SIG-M5 (cell line): Measurements from ENCODE around the gene MRPL4.
"Not testable (repeated sequence)": the region's sequence is repeated elsewhere in the genome, so short reads cannot be mapped to it uniquely, and the experiment has no call there.

Experiments used
- DNase-seq: peaks from one replicate; lab custom pipeline; 2025; lab: John Stamatoyannopoulos, UW

Gene MRPL4

GRCh38 chr19:10262771-10263170 is 10.8 kb downstream of the MRPL4 start:
- no peak for DNase-seq

- DNase-seq, result no peak
Measured at GRCh38 chr19:10266706-10267105, 14.7 kb downstream of the MRPL4 start.

DNA sequence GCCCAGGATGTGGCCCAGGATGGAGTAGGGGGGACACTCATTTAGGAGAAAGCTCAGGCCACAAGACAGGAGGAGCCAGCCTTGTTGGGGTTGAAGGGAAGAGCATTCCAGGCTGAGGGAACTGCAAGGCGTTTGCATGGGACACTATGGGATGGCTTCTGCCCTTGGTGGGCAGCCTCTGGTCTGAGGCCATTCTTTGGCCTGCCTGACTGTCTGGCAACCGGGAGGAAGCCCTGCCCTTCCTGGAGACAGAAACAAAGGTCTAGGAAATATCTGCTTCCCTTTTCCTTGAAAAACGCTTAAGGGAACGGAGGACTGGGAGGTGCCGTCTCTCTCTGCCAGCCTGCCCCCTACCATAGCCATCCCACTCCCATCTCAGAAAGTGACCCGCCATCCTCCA is 16.1 kb downstream of the MRPL4 start:
- DNase-seq, result no peak

- DNase-seq, result no peak
Measured at GRCh38 chr19:10269333-10270179, 17.5 kb downstream of the MRPL4 start.

GRCh38 chr19:10270180-10270615 is 18.2 kb downstream of the MRPL4 start:
- no peak for DNase-seq

DNA sequence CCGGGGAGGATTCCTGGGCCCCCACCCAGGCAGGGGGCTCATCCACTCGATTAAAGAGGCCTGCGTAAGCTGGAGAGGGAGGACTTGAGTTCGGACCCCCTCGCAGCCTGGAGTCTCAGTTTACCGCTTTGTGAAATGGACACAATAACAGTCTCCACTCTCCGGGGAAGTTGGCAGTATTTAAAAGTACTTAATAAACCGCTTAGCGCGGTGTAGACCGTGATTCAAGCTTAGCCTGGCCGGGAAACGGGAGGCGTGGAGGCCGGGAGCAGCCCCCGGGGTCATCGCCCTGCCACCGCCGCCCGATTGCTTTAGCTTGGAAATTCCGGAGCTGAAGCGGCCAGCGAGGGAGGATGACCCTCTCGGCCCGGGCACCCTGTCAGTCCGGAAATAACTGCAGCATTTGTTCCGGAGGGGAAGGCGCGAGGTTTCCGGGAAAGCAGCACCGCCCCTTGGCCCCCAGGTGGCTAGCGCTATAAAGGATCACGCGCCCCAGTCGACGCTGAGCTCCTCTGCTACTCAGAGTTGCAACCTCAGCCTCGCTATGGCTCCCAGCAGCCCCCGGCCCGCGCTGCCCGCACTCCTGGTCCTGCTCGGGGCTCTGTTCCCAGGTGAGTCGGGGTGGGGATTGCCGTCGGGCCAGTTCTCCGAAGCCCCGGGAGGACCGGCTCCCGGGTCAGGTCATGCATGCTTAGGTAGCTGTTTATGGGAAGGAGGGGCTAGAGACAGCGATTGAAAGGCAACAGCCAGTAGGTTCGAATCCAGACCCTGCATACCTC is 18.8 kb downstream of the MRPL4 start, which contains the start of gene ICAM1:
Gene ICAM1 (plus strand): TSS at position 505 of the 779 bp plus-strand sequence. CDS start 40 bp downstream, at position 545.
- DNase-seq, result no peak

DNA sequence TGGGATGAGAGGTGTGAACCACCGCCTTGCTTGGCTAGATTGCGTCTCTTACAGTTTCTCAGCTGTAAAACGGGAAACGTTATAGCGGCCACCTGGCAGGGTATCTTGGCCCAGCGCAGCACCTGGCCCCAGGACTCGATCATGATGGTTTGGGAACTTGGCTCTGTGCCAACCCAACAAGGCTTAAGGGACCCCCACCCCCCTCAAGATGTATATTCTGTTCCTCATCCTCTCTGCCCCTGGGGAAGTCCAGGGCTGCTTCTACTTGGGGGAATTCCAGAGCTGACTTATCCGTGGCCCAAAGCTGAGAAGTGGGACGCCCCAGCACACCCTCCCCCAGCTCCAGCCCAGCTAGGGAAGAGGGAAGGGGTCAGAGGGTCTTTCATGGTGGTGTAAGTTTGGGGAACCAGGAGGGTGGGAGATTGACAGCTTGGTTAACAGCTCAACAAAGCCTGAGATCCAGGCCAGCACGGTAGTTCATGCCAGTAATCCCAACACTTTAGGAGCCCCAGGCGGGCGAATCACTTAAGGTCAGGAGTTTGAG is 19.6 kb downstream of the MRPL4 start:
- DNase-seq, result no peak

- no peak for DNase-seq
Measured at GRCh38 chr19:10274589-10274988, 22.6 kb downstream of the MRPL4 start.

GRCh38 chr19:10277795-10278589 is 26.0 kb downstream of the MRPL4 start:
- DNase-seq, result no peak

GRCh38 chr19:10278935-10279334 is 26.9 kb downstream of the MRPL4 start:
- DNase-seq, result no peak

- no peak for DNase-seq
Measured at GRCh38 chr19:10279737-10280442, 27.9 kb downstream of the MRPL4 start.

DNA sequence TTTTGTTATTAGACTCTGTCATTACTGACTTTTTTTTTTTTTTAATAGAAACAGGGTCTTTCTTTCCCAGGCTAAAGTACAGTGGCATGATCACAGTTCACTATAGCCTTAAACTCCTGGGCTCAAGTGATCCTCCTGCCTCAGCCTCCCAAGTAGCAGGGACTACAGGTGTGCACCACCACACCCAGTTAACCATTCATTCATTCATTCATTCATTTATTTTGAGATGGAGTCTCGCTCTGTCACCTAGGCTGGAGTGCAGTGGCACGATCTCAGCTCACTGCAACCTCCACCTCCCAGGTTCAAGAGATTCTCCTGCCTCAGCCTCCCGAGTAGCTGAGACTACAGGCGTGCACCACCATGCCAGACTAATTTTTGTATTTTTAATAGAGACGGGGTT is 30.0 kb downstream of the MRPL4 start:
- not testable (repeated sequence) for DNase-seq

- DNase-seq, result no peak
Measured at GRCh38 chr19:10283301-10284064, 31.5 kb downstream of the MRPL4 start.

- no peak for DNase-seq
Measured at GRCh38 chr19:10284065-10284959, 32.3 kb downstream of the MRPL4 start.

GRCh38 chr19:10284960-10285278 is 32.9 kb downstream of the MRPL4 start:
- DNase-seq, result no peak

- no peak for DNase-seq
Measured at GRCh38 chr19:10285393-10285792, 33.4 kb downstream of the MRPL4 start.

DNA sequence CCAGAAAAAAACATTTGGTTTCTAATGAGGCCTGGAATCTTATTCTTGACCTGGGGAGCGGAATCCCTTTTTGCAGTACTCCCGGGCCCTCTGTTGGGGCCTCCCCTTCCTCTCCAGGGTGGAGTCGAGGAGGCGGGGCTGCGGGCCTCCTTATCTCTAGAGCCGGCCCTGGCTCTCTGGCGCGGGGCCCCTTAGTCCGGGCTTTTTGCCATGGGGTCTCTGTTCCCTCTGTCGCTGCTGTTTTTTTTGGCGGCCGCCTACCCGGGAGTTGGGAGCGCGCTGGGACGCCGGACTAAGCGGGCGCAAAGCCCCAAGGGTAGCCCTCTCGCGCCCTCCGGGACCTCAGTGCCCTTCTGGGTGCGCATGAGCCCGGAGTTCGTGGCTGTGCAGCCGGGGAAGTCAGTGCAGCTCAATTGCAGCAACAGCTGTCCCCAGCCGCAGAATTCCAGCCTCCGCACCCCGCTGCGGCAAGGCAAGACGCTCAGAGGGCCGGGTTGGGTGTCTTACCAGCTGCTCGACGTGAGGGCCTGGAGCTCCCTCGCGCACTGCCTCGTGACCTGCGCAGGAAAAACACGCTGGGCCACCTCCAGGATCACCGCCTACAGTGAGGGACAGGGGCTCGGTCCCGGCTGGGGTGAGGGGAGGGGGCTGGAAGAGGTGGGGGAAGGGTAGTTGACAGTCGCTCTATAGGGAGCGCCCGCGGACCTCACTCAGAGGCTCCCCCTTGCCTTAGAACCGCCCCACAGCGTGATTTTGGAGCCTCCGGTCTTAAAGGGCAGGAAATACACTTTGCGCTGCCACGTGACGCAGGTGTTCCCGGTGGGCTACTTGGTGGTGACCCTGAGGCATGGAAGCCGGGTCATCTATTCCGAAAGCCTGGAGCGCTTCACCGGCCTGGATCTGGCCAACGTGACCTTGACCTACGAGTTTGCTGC is 35.1 kb downstream of the MRPL4 start, which contains the start of gene ICAM4:
Gene ICAM4 (plus strand): TSS at position 153 of the 935 bp plus-strand sequence. CDS start 58 bp downstream, at position 211.
- no peak for DNase-seq

- DNase-seq, result no peak
Measured at GRCh38 chr19:10288662-10289166, 36.7 kb downstream of the MRPL4 start.
